ENCODE measurements around the gene SCFD2. TPM values are rescaled to one million over a fixed set of nuclear protein-coding genes. Genes with fewer than 3 reads are reported as not detected.
A peak's percentile ranks its signal among the peaks of the same experiment; 100 is the strongest.
"Not testable (repeated sequence)": the region's sequence is repeated elsewhere in the genome, so short reads cannot be mapped to it uniquely, and the experiment has no call there.

Gene SCFD2
- total RNA-seq, 1 experiment from 2014 or later = 20.6 TPM

DNA sequence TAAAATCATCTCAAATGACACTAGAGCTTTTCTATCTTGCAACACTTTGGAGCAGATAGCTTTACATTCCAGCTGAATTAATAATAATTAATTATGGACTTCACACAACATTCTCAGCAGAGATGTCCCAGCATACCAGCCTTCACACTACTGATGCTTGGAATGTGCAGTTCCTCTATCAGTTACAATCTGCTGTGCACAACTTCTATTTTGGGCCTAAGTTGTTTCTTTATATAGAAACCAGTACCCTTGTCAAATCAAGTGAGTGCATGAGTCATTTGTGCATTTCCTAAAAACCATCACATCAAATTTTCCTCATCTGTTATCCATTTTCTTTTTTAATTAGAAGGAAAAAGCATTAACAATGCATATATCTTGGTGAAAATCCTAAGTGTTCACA is 512.5 kb downstream of the SCFD2 start:
- no peak for DNase-seq (ENCODE audit: low read depth)

DNA sequence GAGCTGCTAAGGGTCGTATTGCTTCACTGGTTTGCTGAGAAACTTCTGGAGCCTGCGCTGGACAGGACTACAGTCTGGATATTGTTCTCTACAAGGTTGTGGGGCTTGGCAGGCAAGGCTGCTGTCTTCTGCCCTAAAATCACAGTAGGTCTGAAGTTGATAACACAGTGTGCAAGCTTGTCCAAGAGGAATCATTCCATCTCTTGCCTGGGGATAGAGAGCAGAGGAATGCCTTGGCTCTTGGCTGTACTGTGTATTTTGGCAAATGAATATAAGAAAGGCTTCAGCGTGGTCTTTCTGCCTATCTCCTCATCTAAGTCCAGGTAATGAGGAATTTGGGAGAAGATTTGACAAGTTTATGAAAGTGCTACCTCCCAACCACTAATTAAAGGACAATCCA is 513.1 kb downstream of the SCFD2 start:
- DNase-seq (ENCODE audit: low read depth) = no peak

DNA sequence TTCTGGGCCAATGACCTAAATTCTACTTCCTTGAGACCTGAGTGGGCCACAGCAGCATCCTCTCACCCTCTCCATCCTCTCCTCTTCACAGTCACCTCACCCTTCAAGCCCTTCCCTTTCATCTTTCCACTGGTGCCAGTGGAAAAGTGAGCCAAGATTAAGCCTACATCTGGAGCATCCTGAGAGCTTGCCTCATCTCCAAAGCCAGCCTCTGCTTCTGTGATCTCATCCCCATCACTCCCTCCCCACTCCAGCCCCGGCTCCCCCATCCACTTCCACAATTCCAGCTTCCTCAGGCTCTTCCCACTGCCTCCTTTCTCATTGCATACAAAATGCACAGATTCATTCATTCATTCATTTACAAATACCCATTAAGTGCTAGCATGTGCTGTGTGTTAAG is 513.8 kb downstream of the SCFD2 start:
- DNase-seq (ENCODE audit: low read depth) = no peak

DNA sequence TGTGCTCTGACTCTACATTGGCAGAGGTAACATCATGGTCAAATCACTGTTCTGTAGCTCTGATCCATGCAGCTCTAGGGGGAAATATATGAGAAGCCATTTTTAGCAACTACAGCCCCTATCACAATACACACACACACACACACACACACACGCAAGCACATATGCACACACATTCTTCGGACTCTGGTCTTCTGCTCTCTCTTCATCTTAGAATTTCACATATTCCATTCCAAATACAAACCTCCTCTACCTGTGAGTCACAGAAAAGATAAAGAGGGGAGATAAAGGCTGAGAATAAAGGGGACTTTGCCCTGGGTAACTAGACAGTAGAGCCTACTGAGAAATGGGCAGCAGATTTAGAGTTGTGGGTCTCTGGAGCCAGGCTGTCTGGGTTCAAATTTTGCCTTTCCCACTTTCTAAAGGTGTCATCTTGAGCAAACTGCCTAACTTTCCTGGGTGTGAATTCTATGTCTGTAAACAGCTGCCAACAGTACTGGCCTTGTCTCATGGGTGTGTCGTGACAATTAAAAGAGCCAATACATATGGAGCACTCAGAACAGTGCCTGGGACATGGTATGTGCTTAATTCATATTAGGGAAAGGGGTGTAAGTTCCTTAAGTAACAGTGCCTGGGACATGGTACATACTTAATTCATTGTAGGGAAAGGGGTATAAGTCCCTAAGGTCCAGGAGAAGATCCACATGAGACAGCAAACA is 515.3 kb downstream of the SCFD2 start:
- DNase-seq (ENCODE audit: low read depth) = no peak

DNA sequence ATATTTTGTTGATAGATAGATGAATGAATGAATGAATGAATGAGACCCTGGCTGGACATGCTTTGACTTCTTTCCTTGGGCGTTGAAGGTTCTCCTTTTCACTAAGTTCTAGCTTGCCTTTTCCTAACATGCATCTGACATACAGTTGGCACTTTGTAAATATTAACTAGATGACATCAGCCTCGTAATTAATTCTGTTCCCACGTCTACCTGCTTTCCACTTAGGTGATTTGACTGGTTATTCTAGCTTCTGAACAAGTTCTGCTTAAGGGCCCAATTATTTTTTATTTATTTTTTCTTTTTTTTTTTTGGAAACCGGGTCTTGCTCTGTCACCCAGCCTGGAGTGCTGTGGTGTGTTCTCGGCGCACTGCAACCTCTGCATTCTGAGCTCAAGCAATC is 517.6 kb downstream of the SCFD2 start:
- DNase-seq (ENCODE audit: low read depth) = no peak

DNA sequence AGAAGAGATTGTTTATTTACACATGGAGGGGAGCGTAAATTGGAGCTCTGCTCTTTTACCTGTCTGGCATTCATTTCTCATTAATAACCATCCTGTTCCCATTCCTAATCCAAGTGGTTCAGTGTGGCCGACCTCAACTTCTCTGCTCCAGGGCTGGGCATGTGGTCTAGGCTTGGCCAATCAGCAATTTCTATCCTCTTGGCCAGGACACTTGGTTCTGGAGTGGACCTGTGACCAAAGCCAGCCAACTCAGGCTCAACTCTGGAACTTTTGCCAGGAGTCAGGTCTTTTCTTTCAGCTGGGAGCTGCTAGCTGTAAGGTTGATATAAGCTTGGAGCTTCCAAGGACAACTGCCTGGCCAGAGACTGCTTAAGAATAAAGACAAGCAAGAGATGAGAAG is 519.4 kb downstream of the SCFD2 start:
- no peak for DNase-seq (ENCODE audit: low read depth)

DNA sequence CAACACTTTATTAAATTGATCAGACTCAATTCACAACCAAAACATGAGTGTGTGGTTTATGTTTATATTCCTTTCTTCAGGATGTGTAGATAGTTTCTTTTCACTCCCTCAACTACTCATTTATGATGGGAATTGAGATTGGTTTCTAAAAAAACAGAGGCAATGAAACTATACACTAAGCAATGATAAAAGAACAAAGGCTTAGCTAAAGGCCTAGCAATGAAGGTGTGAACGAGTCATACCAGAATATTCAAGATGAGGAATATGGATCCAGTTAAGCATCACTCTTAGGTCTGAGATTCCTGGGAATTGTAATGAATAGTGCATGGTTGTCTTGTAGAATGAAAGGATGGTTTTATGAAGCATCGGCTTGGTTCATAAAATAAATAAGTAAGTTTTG is 521.3 kb downstream of the SCFD2 start:
- DNase-seq (ENCODE audit: low read depth) = no peak

DNA sequence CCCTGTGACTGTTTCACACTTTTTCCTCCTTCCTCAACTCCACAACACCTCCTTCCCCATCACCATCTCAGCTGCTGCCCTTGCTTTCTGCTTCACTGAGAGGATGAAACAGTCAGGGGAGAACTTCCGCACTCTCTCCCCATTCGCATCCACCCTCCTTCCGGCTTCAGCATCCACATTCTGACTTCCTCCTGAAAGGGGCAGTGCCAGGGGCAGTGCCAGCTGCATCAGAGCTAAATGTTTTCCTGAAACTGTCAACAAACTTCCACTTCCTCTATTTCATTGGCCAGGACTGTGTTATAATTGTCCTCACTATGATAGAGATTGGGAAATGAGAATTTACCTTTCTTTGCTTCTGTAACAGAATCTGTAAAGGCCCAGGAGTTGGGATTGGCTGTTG is 521.9 kb downstream of the SCFD2 start:
- no peak for DNase-seq (ENCODE audit: low read depth)

DNA sequence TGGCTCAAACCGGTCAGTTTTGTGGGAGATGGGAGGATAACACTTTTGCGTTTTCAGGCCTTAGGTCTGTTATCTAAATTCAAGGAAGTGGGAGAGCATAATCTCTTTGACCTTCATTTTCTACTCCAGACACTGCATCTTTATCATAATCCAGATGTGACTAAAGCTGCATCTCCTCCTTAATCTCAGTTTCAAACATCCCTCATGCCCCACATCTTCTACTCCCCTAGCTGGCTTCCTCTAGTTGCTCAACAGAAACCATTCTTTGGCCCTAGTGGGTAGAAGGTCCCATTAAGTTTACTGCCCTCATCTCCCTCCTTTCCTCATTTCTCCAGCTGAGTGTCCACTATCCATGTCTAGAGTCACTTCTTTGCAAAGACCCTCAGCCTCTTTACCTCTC is 522.5 kb downstream of the SCFD2 start:
- no peak for DNase-seq (ENCODE audit: low read depth)

DNA sequence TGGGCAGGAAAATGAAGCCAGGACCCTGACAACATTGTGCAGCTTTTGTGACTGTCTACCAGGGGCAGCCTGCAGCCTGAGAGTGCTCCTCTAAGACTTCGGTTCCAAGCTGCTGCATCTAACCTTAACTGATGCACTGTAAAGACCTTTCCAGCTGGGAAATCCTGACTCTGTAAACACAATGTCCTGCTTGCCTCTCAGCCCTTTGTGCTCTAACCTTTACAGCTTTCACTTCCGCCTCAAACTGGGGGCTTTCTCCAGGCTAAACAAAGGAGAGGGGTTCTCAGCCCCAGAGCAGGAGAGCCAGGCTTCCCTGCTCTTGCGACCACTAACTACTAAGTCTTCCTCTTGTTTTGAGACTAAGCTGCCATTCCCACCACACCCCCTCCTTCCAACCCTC is 523.1 kb downstream of the SCFD2 start:
- no peak for DNase-seq (ENCODE audit: low read depth)

DNA sequence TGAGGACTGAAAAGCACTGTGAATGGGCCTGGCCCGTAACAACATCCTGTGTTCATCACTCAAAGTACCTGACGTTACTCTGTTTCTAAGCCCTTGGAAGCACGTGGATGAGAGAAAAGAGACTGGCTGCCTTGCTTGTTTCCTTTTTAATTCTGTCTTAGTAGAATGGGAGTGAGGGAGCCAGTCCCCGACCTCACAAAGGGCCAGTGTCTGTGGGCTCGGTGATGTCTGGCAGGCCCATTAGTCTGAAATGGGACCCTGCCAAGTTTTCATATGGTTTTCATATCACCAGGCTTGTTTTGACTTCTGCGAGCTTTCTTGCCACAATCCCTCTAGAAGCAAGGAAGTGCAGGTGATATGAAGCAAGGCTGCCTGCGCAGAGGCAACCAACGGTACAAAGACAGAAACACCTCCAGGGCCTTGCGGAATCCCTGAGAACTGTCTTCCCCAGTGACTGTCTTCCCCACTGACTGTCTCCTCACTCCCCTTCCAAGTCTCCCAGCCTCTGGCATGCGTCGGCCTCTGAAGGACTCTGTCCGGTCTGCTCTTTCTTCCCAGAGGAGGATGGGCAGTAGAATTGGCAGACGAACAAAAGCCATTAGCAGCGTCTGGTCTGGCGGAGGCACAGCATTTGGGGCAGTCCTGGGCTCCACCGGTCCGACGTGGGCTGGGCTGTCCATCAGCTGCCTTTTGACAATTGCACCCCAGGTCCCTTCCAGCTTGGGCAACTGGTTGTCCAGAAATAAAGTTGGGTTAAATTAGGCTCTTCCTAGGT is 524.0 kb downstream of the SCFD2 start:
- DNase-seq (ENCODE audit: low read depth) = peak; percentile 27

DNA sequence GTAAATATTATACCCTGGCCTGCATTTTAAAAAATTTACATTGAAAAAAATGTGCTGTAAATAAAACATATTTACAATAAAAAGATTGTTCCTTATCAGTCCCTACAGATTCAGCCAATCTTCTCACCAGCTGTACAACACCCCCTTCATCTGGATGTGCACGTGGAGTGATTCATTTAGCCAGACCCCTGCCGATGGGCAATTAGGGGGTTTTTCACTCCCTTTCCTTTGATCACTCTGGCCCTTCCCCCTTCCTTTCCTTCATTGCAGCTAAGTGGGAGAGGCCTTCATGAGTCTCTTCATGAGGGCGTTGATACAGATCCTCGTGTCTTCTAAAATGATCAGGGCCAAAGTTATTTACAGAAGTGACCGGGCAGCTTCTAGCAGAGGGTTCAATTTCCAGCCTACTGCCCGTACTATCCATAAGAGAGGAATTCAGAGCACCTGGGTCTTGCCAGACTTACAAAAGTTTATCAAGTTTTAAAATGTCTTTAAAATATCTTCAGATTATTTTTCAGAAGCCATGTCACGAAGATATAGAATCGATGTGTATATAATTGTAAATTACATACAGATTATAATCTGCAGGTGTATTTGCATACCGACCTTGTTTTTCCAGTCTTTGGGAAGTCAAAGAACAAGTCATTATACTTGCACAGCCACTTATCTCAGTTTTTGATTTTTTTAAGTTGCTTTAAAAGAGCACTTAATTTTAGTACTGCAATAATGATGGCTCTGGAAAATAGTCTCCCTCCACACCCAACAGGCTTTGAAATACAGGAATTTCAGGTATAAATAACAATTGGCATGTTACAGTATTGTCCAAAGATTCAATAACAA is 525.1 kb downstream of the SCFD2 start:
- DNase-seq (ENCODE audit: low read depth) = no peak

DNA sequence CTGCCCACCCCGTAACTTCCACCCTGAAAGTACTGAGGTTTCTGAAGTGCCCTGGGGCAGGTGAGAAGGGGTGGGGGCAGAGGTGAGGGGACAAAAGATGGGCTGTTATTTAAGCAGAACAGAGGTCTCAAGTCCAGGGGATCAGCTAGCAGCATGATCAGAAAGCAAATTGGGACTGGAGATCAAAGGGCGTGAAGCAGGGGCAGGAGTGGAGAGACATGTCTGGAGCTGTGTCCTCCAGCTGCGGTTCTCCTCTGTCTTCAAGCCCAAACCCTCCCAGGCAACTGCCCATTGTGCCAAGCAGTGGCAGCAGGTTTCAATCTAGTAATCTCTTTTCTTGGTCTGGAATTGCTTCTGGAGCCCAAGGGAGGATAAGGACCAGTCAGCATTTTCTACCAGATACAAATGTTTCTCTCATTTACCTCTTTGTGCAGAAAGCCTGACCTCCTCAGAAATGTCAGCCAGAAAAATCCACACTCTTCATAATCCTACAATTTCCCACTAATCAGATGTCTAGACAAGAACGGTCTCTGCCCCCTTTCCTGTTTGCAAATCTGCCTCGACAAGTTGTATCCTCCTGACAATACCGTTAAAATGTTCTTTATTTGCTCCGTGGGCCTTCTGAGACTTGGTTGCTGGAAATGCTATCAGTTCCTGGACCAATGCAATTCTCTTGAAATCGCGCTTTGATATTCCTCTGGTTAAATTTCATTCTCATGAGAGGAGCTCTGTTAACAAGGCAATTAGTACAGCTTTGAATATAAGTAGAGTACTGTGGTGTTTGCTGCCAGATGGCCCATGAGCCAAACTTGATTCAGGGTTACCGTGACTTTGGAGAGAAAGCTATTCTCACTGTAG is 526.9 kb downstream of the SCFD2 start:
- DNase-seq (ENCODE audit: low read depth) = no peak

DNA sequence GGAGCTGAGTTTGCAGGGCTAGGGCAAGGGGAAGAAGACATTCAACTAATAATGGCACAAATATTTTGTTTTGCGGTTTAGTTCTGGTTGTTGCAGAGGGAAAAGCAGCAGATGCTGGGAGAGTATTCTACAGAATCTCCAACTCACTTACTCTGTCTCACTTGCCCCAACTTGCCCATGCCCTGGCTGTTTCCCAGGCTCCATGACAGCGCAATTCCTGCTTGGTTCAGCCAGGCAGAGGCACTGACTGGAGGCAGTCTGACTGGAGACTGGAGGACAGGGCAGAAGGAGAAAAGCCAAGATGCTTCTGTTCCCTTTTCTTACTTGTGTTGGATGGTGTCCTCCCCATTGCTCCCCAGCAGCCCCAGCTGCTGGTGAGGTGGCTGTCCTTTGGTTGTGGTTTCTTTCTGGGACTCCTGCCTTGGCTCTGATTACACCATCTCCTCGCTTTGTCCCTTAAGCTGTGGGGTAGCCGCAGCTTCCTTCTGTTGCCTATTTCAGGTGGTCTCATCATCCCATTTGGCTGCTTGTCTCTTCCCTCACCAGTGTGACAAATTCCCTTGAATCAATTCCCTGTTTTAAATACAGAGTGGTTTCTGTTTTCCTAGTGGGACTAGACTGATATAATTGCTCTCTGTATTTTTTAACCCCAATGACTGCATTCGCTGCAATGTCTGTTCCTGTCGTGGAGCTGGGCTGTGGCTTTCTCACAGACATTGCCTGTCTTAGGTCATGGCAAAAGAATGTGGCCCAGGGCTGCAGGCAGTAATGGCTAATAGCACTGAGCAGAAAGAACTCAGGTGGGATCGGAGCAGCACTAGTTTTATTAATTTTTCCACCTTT is 527.9 kb downstream of the SCFD2 start:
- DNase-seq (ENCODE audit: low read depth) = peak; percentile 80

DNA sequence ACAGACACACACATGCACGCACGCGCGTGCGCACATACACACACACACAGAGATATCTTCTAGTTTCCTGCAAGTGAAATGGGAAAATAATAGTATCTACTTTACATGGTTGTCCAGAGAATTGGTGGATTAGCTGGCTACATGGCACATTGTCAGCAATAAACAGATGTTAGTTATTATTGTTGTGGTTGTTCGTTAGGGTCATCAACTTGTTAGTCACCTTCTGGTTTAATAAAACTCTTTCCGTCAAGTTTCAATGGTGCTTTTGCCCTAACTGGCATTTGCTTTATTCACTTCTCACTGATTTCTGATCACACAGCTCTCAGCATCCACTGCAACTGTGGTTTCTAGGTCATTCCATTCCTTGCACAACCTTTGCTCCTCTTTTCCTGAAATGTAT is 529.2 kb downstream of the SCFD2 start:
- no peak for DNase-seq (ENCODE audit: low read depth)

DNA sequence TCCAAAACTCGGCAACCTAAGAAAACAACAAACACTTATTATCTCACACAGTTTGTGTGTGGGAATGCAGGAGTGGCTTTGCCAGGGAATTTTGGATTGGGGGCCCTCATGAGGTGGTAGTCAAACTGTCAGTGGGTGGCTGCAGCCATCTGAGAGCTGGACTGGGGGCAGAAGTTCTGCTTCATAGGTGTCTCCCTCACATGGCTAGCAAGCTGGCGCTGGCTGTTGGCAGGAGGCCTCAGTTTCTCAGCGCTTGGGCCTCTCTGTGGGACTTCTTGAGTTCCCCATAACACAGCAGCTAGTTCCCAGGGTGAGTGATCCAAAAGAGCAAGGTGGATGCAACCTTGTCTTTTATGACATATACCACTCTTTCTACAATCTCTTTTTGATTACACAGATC is 529.7 kb downstream of the SCFD2 start:
- no peak for DNase-seq (ENCODE audit: low read depth)

DNA sequence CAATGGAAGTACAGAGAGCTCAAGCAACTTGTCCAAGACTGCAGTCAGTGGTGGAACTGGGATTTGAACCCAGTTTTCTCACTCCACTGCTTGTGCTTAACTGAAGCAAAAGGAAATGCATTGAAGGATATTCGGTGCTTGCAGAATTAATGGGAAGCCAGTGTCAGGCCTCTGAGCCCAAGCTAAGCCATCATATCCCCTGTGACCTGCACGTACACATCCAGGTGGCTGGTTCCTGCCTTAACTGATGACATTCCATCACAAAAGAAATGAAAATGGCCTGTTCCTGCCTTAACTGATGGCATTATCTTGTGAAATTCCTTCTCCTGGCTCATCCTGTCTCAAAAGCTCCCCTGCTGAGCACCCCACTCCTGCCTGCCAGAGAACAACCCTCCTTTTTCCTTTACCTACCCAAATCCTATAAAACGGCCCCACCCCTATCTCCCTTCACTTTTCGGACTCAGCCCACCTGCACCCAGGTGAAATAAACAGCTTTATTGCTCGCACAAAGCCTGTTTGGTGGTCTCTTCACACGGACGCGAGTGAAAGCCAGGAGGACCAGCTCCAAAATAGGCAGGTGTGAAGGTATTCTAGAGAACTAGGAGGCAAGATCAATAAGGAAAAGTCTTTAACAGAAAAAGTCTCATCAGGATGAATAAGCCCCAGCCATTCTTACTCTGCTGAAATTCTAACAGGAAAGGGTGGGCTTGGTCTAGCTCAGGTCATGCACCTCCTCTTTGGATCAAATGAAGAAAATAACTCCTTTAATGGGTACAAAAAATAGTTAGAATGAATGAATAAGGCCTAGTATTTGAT is 531.0 kb downstream of the SCFD2 start:
- DNase-seq (ENCODE audit: low read depth) = not testable (repeated sequence)

DNA sequence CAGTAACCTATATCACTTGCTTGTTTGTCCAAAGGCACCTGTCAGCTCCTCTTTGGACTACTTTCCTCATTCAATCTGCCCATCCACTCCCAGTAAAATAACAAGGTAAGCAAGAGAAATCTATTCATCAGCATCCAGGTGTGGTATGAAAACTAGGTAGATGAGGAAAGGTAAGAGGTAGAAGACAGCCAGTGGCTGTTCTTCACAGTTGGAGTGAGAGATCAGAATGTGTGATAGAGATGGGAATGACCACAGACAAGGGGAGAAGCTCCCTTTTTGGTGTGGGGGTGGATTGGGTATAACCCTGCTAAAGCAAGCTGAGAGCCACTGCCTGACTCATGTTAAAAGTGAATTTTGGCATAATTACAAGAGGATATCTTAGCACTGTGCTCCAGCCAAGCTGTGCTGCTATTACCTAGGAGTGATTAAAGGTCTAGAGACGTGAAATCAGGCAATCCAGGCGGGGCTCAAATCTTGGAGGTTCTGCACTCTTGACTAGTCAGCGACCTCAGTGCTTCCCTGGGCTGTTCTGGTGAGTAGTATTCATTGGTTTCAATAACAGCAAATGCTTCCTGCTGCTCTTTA is 531.8 kb downstream of the SCFD2 start:
- DNase-seq (ENCODE audit: low read depth) = no peak

DNA sequence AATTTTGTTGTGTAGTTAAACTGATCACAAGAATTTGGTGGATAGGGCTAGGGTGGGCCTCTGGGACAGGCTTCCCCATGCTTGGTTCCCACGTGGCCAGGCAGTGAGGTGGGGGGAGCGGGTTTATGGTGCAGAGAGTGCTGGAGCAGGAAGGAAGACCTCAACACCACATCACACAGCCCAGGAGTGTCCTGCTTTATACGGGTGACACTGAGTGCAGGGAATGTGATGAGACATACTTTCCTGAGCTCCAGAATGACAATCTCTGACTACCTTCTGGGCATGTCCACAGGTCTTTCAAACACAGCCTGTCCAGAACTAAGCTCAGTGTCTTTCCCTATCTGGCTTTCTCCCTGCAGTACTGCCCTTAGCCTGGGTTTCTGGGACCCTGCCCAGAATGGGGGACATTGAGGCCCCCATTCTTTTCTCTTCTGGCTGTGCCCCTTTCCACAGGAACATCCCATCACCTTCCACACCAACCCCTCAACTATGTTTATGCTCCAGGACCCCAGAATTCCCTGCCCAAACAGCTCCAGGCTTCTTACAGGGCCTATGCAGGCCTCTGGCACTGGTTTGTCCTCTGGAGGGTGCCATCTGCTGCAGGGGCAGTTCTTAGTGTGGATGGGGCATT is 540.3 kb downstream of the SCFD2 start:
- DNase-seq (ENCODE audit: low read depth) = no peak
